NCI-H146 (cell line): Measurements from ENCODE around the gene LPCAT1.

Source experiments
- DNase-seq: peaks from one replicate; lab custom pipeline; 2025; lab: John Stamatoyannopoulos, UW

The LPCAT1 gene

DNA sequence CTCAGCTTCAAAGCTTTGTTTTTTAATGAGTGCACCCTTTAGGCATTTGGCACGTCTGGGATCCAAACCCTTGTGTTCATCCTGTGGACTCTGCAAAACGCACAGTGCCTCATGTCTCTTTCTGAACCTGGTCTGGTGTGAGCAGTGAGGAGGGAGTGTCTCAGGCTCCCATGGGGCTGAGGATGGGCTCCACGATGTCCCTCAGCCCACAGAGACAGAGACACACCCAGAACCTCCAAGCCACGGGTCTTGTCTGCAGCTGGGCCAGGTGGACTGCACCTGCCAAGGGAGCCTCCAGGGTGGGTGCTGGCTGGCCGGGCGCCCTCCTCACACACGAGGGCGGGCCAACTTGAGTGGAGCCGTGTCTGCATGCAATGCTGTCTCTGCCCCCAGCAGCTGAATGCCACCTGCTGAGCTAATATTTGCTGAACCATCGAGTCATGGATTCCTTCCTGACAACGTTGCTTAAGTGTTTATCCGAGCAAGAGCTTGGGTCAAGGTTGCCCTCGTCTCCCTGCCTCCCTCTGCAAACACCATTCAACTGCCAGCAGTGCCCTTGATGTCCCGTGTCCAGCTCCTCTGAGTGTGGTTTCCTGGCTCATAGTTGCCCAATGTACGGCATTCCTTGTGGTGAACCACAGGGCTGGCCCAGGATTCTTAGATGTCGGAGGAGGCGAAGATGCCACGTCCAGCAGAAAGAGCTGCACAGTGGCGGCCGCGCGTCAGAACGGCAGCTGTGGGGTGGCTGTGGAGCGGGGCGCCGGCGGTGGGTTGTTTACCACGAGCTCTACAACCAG is 31.4 kb upstream of the LPCAT1 start:
- DNase-seq = peak; percentile 13

DNA sequence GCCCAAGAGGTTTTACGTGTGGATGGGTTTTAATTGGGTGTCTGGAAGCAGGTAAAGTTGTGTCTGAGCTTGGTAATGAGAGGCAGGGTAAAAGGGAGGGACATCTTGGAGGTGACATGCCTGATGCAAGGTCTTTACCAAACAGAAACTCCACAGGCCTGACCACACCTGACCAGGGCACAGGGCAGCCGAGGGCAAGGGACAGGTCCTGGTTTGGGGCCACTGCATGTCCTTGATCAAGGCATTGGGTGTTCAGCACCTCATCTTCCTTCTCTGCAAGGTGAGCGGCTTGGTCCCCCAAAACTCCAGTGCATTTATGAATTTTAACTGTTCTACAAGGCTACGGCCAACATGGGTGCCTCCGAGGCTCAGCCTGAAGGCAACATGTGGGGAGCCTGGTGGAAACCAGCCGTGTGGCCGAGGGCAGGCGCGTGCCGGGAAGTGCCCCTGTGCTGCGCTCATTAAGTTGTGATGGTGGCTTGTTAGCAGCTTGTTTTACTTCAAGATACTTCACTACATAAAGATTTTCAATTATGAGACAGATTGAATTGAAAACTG is 30.7 kb upstream of the LPCAT1 start:
- no peak for DNase-seq

DNA sequence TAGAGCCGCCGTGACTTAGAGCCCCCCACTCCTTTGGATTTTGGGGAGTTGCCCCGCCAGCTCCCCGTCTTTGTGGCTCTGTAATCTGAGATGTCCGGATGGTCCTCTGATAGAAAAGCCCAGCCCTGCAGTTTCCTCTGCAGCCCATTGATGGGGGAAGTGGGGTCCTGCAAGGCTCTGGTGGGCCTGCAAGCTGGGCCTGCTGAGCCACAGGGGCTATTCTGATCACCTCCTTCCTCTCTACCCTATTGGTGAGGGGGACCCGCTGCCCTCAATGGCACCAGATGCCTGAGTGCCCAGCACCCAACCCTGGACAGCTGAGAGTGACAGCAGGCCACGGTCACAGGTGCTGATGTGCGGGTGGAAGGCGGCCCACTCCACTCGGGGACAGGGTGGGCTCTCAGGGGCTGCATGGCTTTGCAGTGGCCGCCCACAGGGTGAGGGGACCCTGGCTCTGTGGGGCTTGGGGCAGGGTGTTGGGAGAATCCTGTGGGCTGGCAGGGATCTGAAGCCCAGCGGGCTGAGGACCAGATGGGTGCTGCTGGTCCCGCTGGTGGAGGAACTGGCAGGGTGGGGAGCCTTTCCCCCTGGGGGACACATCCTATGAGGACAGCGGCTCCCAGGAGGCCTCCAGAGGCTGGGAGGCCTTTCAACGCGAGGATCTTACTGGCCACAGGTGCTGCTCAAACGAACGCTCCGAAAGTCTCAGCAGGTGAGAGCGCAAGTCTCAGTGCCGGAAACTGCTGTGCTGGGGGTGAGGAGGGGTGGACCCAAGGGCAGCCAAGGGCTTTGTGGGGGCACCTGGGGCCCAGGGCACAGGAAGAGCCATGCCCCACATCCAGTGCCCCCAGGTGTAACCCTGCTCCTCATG is 30.0 kb upstream of the LPCAT1 start:
- no peak for DNase-seq

- DNase-seq = no peak
Observed at GRCh38 chr5:1552521-1553255, 28.9 kb upstream of the LPCAT1 start.

DNA sequence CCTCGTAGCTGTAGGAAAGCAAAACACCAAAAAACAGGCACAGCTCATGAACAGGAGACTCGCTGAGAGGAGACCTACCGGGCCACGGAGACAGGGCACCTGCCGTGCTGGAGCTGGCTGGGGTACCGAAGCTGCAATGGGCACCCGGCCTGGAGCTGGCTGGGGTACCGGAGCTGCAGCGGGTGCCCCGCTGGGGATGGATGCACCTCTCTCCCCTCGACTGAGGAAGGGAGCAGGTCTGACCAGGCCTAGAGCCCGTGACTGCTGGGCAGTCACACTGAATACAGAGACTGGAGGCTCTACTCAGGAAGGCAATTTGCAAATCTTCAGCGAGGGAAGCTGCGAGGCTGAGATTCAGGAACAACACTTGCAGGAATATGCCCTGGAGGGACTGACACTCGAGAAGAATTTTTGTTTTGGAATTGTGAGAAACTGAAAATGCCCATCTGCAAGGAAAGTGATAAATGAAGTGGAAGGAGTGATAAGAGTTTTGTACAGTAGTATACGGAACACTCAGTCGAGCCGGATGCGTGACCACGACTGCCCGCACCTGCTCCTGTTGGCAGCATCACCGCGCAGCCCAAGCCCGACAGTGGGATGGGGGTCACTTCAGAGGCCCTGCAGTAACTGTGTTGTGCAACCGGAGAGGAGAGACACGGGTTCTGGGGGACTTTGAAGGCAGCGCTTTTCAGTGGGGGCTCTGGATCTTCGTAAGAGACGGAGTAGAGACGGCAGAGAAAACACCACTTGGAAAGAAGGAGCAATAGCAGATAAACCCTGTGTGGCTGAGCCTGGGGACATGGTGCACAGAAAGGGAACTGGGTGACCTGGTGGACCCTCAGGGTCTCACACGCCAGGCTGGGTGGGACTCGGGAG is 27.9 kb upstream of the LPCAT1 start:
- no peak for DNase-seq

DNA sequence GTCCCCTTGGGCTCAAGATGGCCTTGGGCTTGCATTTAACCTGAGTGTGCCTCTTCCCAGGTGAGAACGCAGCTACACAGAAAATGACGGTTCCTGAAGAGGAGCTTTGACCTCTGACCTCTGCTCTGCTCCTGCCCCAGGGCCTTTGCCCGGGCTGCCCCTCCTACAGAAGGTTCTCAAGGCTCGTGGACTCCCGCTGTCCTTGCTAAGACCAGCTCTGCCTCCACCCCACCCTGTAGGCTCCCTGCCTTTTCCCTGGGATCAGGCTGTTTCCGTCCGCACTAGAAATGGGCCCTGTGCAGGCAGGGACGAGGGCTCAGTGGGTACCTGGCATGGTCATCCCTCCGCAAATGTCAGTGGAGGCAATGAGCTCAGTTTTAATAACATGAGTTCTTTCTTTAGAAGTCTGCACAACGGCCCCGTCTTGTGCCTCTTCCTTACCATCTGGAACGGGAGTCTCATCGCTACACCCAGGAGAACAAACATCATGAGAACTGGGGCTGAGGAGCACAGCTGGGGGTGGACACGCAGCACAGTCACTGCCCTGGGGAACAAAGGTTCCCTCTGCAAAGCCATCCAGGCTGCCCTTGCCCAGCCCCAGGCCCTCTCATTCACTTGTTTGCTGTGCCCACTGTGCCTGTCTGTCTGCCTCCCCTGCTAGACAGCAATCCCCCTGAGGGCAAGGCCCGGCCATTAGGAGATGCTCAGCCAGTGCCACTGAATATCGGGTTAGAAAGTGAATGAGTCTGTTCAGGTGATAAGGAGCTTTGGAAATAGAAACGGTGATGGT is 26.7 kb upstream of the LPCAT1 start:
- no peak for DNase-seq

GRCh38 chr5:1549475-1550030 is 25.8 kb upstream of the LPCAT1 start:
- no peak for DNase-seq

GRCh38 chr5:1548702-1549474 is 25.1 kb upstream of the LPCAT1 start:
- DNase-seq = no peak

- DNase-seq = no peak
Observed at GRCh38 chr5:1547655-1548054, 23.9 kb upstream of the LPCAT1 start.

- no peak for DNase-seq
Observed at GRCh38 chr5:1547236-1547635, 23.5 kb upstream of the LPCAT1 start.

GRCh38 chr5:1546556-1546955 is 22.8 kb upstream of the LPCAT1 start:
- DNase-seq = no peak

DNA sequence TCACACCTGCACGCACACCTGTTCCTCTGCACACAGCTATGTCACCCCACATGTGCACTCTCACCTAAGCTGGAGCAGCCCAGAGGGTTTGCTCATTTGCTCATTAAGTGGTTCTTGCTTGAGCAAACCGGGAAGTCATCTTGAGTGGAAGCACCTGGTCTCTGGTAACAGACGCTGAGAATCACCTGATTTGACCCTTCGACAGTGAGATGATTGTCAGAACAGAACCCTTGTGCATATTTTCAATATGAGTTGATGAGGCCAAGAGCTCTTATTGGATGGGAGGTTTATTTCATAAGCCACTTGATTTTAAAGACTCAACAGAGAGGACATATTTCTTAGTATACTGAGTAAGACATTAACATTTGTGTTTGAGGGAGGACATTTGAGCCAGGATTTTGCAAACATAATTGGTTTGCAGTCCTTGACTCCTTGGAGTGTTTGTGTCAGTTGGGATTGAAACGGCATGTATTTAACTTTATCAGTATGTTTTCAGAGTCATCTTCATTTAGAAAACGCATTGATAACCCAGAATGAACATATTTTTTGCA is 22.1 kb upstream of the LPCAT1 start:
- DNase-seq = peak; percentile 32

GRCh38 chr5:1545126-1545804 is 21.5 kb upstream of the LPCAT1 start:
- DNase-seq = no peak

DNA sequence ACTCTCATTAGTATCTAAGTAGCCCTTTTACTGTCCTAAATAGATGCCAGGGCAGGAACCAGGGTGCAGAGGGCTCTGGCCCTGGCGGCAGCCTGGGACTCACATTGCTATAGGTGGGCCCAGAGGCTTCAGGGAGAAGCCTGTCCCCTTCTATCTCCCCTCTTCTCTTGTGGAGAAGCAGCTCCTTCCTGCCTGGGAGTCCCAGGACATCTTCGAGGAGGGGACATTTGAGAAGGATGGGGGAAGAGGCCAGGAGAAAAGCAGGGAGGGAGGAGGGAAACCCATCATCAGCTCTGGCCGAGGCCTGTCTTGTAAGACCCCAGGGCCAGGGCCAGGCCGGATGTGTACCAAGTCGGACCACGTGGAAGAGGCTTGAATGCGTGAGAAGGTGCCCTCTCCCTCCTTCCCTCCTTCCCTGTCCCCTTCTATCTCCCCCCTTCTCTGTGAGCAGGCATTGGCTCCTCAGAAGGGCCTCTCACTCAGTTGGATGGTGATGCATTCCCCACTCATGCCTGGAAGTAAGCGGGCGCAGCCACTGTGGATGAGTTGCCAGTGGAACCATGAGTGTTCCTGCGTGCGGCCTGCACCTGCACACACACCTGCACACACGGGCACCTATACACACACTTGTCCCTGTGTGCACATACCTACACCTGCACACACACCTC is 20.7 kb upstream of the LPCAT1 start:
- no peak for DNase-seq

DNA sequence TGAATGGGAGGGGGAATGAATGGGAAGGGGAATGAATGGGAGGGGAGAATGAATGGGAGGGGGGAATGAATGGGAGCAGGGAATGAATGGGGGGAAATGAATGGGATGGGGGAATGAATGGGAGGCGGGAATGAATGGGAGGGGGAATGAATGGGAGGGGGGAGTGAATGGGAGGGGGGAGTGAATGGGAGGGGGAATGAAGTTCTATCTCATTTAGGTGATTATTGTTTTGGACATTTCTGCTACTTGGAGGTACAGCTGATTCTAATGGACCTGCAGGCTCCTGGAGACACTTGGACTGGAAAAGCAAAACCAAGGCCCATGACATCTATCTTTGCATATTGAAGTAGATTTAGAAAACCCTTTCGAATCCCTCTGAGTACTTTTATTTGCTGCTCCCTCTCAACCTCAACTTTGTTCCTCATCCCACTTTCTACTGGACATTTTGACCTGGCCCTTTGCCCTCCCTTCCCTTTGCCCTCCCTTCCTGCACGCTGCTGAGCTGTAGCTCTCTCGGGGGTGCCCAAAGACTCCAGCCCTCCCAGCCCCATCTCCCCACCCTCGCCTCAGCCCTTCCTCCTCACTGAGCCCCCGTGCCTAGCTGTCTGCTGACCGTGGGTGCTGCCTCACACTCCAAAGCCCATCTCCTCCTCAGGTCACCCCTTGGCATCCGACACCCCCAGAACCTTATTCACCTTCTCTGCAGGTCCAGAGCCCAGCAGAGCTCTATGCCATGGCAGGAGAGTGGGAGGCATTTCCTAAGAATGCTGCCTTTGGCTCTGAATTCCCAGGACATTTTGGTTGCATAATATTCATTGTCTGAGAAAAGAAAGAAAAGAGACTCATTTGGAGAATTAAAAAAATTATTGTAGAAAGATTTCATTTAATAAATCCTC is 19.9 kb upstream of the LPCAT1 start:
- no peak for DNase-seq

DNA sequence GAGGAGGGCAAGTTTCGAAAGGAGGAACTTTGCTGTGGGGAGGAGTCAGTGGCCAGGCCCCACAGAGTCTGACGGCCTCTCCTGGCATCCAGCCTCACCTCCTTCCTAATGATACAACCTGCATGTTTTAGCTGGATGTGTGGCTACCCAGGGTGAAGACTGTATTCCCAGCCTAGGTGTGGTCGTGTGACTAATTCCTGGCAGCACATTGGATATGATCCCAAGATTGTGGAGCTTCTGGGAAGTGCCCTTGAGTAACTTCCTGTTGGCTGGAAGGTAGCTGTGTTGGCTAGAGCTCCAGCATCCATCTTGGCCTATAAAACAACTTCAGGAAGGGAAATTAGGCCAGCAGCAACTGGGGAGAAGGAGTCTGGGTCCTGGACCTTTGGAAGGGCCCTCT is 19.0 kb upstream of the LPCAT1 start:
- DNase-seq = no peak
